HG03460 (cell line): Measurements from ENCODE around the gene SNX19.
"Not testable (repeated sequence)": the region's sequence is repeated elsewhere in the genome, so short reads cannot be mapped to it uniquely, and the experiment has no call there.

Experiments
- ATAC-seq: cut with Tn5 transposase; IDR thresholded peaks from one replicate; pipeline ENCODE4 v1.9.1; 2021; ENCODE audit not compliant: unreplicated experiment

Gene SNX19

GRCh38 chr11:130874396-130874795 lies 41.9 kb downstream of the SNX19 start:
- ATAC-seq, result no peak

- ATAC-seq, result no peak
Observed at GRCh38 chr11:130873761-130874160, 42.5 kb downstream of the SNX19 start.

- ATAC-seq, result no peak
Observed at GRCh38 chr11:130872981-130873380, 43.3 kb downstream of the SNX19 start.

GRCh38 chr11:130872513-130872912 lies 43.8 kb downstream of the SNX19 start:
- no peak for ATAC-seq

GRCh38 chr11:130872102-130872501 lies 44.2 kb downstream of the SNX19 start:
- no peak for ATAC-seq

GRCh38 chr11:130871616-130872015 lies 44.7 kb downstream of the SNX19 start:
- ATAC-seq, result no peak

- ATAC-seq, result no peak
Observed at GRCh38 chr11:130868721-130869390, 47.4 kb downstream of the SNX19 start.

DNA sequence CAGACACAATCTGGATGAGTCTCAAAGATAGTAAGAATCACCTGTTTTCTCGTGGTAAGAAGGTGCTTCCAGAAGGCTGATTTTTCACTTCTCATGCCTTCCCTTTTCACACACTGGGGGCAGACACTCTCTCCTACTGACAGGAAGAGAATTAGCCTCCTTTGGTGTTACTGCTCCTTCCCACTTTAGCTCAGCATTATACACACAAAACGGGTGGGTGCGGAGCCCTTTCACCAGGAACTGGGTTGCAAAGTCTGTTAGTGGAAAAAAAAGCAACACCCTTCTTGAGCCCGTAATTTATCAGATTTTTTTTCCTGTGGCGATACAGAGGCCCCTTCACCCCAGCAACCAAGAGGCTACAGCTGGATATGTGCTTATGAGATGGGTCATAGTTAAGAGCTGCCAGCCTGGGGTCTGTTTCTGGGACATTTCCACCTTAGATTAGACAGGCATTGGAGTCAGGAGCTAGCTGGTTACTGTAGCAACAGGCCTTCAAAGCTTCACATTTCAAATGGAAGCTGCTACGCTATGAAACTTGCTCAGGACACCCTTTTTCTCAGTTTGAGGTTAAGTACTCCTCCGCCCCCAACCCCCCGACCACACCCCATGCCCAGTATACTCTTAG lies 48.1 kb downstream of the SNX19 start:
- no peak for ATAC-seq

DNA sequence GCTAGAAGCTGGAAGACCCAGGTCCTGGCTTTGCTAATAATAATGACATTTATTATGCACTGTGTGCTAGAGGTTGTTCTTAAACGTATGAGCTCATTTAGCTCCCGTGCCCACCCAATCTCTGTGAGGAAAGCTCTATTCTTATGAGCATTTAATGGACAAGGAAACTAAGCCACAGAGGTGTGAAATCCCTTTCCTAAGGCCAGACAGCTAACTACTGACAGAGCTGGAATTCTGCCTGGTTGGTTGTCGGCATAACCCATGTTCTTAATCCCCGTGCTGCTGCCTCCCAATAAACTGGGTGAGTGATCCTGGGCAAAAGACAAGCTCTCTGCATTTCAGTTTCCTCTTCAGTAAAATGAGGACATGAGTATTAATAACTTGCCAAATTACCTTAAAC lies 49.4 kb downstream of the SNX19 start:
- no peak for ATAC-seq

GRCh38 chr11:130865774-130866114 lies 50.5 kb downstream of the SNX19 start:
- no peak for ATAC-seq

DNA sequence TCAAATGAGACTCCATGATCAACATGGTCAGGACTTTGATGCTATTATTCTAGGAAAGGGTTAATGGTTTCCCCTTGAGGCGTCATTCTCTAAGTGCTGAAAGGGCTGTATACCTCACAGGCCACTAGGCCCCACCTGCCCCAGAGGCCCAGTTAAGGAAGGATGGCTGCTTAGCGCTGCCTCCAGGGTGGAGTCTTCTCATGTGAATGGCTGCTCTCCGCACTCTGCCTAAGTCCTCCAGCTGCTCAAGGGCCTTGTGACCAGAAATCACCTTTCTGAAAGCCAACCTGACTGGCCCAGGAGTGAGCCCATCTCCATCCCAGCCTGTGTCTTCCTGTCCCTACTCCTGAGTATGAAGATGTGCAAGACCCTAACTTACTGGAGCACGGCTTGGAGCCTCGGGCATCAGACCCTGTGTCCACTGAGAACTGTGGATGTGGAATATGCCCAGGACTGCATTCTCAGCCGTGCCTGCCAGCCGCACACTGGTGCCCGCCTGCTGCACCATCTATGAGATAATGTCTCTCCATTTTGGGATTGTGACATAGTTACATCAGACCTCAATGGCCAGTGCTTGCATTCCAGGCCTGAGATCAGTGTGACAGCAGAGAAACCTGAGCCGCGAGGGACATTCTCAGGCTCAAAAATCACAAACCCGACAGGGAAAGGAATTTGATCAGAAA lies 51.0 kb downstream of the SNX19 start:
- no peak for ATAC-seq

GRCh38 chr11:130861902-130862860 lies 54.1 kb downstream of the SNX19 start:
- ATAC-seq, result peak; percentile 75

DNA sequence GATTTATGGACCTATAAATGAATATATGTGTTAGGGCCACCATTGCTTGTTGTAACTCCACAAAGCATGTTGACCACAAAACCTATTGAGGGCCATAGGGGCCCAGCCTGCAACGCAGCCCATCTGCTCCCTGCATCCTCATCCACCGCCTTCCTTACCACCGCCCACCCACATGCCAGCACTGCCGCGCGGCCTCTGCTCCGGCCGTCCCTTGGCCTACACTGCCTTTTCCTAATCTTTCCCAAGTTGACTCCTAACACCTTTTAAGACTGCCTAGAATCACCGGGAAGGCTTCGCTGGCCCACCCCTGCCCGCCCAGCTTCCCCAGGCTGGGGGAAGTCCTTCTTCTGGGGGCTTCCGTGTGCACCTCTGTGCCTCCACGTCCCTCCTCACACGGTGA lies 55.0 kb downstream of the SNX19 start:
- no peak for ATAC-seq

GRCh38 chr11:130859886-130860285 lies 56.4 kb downstream of the SNX19 start:
- ATAC-seq, result no peak

DNA sequence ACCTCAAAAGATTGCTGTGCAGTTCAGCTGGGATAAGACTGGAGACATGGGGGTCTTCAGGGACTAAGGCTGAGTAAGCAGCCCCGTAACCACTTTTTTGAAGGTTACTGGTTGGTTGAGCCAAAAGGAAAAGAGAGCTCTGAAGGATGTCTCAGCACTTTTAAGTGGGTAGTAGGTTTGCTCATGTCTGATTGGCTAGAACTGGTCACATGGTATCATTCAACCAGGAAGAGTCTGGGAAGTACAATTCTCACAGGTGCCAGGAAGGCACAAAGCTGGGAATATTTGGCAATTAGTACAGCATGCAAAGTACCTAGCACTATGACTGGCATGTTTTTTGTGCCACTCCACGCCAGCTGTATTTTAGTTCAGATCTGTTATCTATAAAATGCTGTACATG lies 58.1 kb downstream of the SNX19 start:
- no peak for ATAC-seq

- not testable (repeated sequence) for ATAC-seq
Observed at GRCh38 chr11:130855707-130856106, 60.6 kb downstream of the SNX19 start.

GRCh38 chr11:130854483-130854882 lies 61.8 kb downstream of the SNX19 start:
- no peak for ATAC-seq

- no peak for ATAC-seq
Observed at GRCh38 chr11:130852589-130852988, 63.7 kb downstream of the SNX19 start.

- ATAC-seq, result no peak
Observed at GRCh38 chr11:130850185-130850944, 65.9 kb downstream of the SNX19 start.

GRCh38 chr11:130849215-130849568 lies 67.1 kb downstream of the SNX19 start:
- no peak for ATAC-seq
